Stimulated activated effector memory CD8-positive, alpha-beta T cell treated with anti-CD3 and anti-CD28 coated beads, Interleukin-12 subunit alpha, Interleukin-12 subunit beta, amount 100 ng/mL, for 72 hours (primary cell): ENCODE data around the gene PATL2.
"Not testable (repeated sequence)": the region's sequence is repeated elsewhere in the genome, so short reads cannot be mapped to it uniquely, and the experiment has no call there.

Experiments
- ATAC-seq: fragments of 150-1000 bp; cut with Tn5 transposase; 2 replicates; pipeline ENCODE4 v1.10.0; 2021
- DNase-seq, 2 donors: peaks; one replicate each; pipeline ENCODE4 v3.0.0; 2021 to 2022; ENCODE audit warnings: low spot score in 2 of 2
- H3K27ac Mint-ChIP-seq: one replicate; pipeline ENCODE4 v1.8.0; 2022; ENCODE audit warnings: mild to moderate bottlenecking, mixed read lengths
- H3K36me3 Mint-ChIP-seq: one replicate; pipeline ENCODE4 v1.8.0; 2022; ENCODE audit warnings: mild to moderate bottlenecking, mixed read lengths
- H3K4me1 Mint-ChIP-seq: one replicate; pipeline ENCODE4 v1.8.0; 2022; ENCODE audit warnings: mixed read lengths
- H3K4me3 Mint-ChIP-seq: one replicate; pipeline ENCODE4 v1.8.0; 2022; ENCODE audit warnings: mild to moderate bottlenecking, mixed read lengths
- H3K9me3 Mint-ChIP-seq: one replicate; pipeline ENCODE4 v1.8.0; 2022; ENCODE audit warnings: mixed read lengths

The PATL2 gene

DNA sequence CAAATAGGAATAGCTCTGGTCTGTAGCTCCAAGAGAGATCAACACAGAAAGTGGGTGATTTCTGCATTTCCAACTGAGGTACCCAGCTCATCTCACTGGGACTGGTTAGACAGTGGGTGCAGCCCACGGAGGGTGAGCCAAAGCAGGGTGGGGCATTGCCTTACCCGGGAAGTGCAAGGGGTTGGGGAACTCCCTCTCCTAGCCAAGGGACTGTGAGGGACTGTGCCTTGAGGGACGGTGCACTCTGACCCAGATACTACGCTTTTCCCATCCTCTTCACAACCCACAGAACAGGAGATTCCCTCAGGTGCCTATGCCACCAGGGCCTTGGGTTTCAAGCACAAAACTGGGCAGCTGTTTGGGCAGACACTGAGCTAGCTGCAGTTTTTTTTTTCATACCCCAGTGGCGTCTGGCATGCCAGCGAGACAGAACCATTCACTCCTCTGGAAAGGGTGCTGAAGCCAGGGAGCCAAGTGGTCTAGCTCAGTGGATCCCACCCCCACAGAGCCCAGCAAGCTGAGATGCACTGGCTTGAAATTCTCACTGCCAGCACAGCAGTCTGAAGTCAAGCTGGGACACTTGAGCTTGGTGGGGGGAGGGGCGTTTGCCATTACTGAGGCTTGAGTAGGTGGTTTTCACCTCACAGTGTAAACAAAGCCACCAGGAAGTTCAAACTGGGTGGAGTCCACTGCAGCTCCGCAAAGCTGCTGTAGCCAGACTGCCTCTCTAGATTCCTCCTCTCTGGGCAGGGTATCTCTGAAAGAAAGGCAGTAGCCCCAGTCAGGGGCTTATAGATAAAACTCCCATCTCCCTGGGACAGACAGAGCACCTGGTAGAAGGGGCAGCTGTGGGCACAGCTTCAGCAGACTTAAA lies 28.1 kb downstream of the PATL2 start:
- peak overlapping the region; percentile 69 for H3K27ac Mint-ChIP-seq
- ATAC-seq (peak; percentile 76), DNase-seq (peak; percentile 57 to 88)
- H3K36me3 Mint-ChIP-seq, result not testable (repeated sequence)
- H3K9me3 Mint-ChIP-seq, result peaks cover 12% of the 10 kb centered on the region
- H3K4me1 Mint-ChIP-seq, result peaks cover 74% of the 10 kb centered on the region
- H3K4me3 Mint-ChIP-seq, result peak overlapping the region; percentile 71

DNA sequence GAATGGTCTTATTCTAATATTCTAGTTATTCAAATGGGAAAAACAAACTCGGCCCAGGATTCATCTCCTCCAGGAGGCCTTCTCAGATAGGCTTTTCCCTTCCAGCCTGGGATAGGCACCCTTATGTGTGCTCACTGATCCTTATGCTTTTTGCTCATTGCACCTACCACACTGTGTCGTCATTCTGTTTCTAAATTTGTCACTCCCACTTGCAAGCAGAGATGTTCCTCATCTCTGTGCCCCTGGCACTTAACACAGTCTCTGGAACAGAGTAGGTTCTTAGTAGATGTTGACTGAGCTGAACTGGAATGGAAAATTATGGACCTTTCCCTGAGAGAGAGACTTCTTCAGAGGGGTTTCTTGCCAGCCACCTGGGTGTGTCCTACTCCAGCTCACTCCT lies 28.9 kb downstream of the PATL2 start:
- H3K27ac Mint-ChIP-seq, result peak overlapping the region; percentile 69
- peaks cover 72% of the 10 kb centered on the region for H3K4me1 Mint-ChIP-seq

DNA sequence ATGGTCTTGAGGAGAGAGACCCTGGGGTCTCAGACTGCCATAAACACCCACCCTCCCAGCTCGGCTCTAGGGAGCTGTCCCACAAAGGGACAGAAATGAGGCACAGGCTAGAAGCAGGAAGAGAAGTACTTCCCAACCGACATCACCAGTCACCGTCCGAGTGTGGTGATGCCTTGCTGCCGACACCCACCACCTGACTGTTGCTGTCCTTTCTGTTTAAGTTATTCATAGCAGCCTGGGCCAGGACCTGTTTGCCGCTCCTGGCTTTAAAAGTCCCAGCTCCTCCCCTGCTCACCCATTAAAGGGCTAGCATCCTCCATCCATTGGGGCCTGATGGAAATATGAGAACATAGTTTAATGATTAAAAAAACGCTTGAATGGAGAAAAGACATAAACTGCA lies 34.4 kb downstream of the PATL2 start:
- ATAC-seq (peak; percentile 89), DNase-seq (peak in 1 of 2 donors; percentile 68)
- Mint-ChIP-seq H3K27ac (peak overlapping the region; percentile 69), H3K4me3 (peak overlapping the region; percentile 73), H3K36me3 (no peaks in the 10 kb centered on the region), H3K4me1 (peaks cover 71% of the 10 kb centered on the region), H3K9me3 (no peaks in the 10 kb centered on the region)

More for the DNA sequence above, 28.9 kb downstream of the PATL2 start:
- ATAC-seq (peak; percentile 81), DNase-seq (no peak)
- H3K4me3 Mint-ChIP-seq, result peak overlapping the region; percentile 71
- H3K36me3 Mint-ChIP-seq, result no peaks in the 10 kb centered on the region
- peaks cover 10% of the 10 kb centered on the region for H3K9me3 Mint-ChIP-seq

DNA sequence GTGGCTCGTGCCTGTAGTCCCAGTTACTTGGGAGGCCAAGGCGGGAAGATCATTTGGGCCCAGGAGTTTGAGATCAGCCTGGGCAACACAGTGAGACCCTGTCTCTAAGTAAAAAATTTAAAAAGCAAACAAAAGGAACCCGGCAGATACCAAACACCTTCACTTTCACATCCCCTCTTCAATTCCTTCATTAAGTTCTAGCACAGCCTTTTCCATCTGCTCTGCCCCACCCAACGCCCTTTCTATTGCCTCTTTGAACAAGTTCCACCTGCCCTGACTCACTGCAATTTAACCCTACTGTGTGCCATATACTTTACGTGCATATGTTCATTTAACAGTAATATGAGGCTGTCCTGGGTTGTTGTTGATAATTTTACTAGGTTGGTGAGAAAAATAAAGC lies 35.2 kb downstream of the PATL2 start:
- ATAC-seq, result no peak
- H3K4me1 Mint-ChIP-seq, result peaks cover 72% of the 10 kb centered on the region
- peak overlapping the region; percentile 69 for H3K27ac Mint-ChIP-seq
- peak overlapping the region; percentile 73 for H3K4me3 Mint-ChIP-seq
- H3K9me3 Mint-ChIP-seq, result no peaks in the 10 kb centered on the region
- H3K36me3 Mint-ChIP-seq, result no peaks in the 10 kb centered on the region
- DNase-seq, result no peak

DNA sequence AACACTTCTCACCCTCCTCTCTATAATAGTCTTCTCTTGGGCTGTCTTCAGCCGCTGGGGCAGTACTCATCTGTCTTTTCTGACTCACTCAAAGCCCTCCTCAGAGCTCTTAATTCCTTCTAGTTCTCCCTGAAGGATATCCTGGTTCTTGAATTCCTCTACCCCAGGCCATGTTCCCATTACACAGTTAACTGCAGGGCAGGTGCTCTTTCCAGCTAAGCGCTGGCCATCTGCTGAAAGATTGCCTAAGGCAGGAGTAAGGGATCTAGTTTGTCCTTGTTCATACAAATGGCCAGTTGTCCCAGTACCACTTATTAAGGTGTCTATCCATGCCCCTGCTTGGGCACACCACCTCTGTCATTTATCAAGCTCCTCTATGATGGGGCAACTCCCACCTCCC lies 37.5 kb downstream of the PATL2 start:
- DNase-seq (no peak), ATAC-seq (no peak)
- Mint-ChIP-seq H3K4me1 (peaks cover 70% of the 10 kb centered on the region), H3K36me3 (peaks cover 10% of the 10 kb centered on the region), H3K4me3 (no peak overlapping the region), H3K27ac (peak overlapping the region; percentile 71), H3K9me3 (no peaks in the 10 kb centered on the region)

DNA sequence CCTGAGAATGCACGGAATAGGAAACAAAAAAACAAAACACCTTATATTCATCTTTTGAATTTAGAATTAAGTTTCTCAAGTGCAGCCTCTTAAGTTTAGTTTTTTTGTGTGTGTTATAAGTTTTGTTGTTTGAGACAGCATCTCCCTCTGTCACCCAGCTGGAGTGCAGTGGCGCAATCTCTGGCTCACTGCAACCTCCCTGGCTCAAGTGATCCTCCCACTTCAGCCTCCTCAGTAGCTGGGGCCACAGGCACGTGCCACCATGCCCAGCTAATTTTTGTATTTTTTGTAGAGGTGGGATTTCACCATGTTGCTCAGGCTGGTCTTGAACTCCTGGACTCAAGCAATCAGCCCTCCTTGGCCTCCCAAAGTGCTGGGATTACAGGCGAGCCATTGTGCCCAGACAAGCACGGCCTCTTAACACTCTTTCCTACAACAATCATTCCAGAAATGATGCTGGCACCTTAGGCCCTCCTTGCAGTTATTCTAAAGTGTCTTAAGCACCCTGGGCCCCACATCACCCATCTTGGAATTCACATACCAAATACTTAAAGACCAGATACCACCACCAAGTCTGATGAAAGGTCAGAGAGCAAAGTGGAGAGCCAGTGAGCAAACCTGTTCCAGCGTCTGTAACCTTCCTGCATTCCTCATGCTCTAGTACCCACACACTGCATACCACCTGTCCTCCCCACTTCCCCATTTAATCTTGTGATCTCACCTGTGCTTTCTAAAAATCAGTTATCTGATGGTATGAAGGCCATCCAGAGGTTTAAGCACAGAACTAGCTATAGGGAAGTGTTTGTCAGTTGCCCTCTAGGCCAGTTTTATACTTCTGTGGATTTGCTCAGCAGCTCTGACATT lies 40.8 kb downstream of the PATL2 start:
- DNase-seq (no peak), ATAC-seq (no peak)
- H3K4me1 Mint-ChIP-seq, result peaks cover 76% of the 10 kb centered on the region
- peak overlapping the region; percentile 88 for H3K27ac Mint-ChIP-seq
- no peak overlapping the region for H3K4me3 Mint-ChIP-seq
- H3K9me3 Mint-ChIP-seq, result no peaks in the 10 kb centered on the region
- H3K36me3 Mint-ChIP-seq, result peaks cover 10% of the 10 kb centered on the region

DNA sequence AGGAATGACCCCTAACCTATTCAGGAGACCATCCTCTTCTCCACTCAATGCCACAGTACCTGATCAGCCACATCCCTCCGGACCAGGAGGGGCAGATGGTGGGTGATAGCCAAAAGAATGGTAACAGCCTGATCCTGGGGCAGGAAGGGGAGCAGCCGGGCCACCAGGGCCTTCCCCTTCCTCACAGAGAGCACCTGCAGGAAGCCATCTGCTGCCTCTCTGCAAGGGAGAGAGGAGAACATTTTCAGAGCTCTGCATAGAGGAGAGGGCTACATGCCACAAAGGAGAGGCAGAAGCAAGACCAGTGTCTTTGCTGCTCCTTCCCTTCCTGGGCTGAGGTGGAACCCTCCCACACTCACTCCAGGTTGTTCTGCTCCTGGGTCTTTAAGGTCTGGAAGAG lies 42.2 kb downstream of the PATL2 start:
- Mint-ChIP-seq H3K27ac (peak overlapping the region; percentile 65), H3K36me3 (peaks cover 18% of the 10 kb centered on the region), H3K4me3 (no peak overlapping the region), H3K9me3 (no peaks in the 10 kb centered on the region), H3K4me1 (peaks cover 74% of the 10 kb centered on the region)
- ATAC-seq (no peak), DNase-seq (no peak)

DNA sequence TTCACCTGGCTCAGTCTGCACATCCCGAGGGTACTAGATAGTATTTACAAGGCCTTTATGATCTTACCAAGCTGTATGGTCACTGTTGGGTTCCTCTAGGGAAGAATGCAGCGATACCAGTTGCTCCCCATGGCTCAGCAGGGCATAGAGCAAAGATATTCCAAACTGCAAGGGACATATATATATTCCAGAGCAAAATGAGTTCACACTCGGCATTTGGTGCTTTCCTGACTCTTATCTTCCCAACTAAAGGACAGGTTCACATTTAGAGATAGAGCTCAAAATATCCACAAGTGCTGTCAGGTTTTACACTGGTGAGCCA lies 44.1 kb downstream of the PATL2 start:
- Mint-ChIP-seq H3K4me3 (peak overlapping the region; percentile 96), H3K36me3 (peaks cover 33% of the 10 kb centered on the region)
- ATAC-seq, result no peak

DNA sequence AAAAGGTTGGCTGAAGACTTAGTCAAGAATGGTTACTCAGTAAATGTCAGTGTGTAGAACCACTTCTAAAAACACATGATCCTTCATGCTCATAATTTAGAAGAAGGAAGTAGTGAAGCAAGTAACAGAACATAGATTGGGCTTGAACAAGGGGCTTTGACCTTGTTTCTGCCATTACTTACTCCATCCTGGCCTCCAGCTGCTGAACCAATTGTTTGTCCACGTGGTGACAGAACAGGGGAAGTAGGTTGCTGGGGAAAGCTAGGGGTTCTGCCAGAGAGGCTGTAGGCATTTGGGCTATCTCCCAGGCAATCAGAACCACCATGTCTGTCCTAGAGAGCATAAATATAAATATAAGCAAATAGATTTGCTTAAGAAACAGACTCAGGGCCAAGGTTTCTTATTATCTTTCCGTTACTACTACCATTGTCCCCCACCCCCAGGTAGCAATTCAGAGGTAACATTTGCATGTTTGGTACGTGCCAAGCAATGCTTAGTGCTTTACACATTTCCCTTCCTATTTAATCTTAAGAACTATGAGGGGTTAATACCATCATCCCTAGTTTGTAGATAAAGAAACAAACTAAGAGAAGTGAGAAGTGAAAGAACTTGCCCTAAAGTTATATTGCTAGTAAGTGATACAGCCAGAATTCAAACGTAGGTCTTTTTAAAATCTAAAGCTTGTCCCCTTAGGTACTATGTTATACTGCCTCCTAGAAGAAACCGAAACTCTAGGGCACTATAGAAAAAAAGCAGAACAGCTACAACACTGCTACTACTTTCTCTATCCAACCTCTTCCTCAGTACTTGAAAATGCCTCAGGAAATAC lies 44.7 kb downstream of the PATL2 start:
- H3K4me3 Mint-ChIP-seq, result peak overlapping the region; percentile 96
- peaks cover 33% of the 10 kb centered on the region for H3K36me3 Mint-ChIP-seq
- H3K27ac Mint-ChIP-seq, result peak overlapping the region; percentile 96
- no peaks in the 10 kb centered on the region for H3K9me3 Mint-ChIP-seq
- peaks cover 58% of the 10 kb centered on the region for H3K4me1 Mint-ChIP-seq
- no peak for ATAC-seq
- DNase-seq, result no peak

More for the DNA sequence above, 44.1 kb downstream of the PATL2 start:
- Mint-ChIP-seq H3K4me1 (peaks cover 64% of the 10 kb centered on the region), H3K27ac (peak overlapping the region; percentile 96), H3K9me3 (no peaks in the 10 kb centered on the region)
- DNase-seq, result no peak

DNA sequence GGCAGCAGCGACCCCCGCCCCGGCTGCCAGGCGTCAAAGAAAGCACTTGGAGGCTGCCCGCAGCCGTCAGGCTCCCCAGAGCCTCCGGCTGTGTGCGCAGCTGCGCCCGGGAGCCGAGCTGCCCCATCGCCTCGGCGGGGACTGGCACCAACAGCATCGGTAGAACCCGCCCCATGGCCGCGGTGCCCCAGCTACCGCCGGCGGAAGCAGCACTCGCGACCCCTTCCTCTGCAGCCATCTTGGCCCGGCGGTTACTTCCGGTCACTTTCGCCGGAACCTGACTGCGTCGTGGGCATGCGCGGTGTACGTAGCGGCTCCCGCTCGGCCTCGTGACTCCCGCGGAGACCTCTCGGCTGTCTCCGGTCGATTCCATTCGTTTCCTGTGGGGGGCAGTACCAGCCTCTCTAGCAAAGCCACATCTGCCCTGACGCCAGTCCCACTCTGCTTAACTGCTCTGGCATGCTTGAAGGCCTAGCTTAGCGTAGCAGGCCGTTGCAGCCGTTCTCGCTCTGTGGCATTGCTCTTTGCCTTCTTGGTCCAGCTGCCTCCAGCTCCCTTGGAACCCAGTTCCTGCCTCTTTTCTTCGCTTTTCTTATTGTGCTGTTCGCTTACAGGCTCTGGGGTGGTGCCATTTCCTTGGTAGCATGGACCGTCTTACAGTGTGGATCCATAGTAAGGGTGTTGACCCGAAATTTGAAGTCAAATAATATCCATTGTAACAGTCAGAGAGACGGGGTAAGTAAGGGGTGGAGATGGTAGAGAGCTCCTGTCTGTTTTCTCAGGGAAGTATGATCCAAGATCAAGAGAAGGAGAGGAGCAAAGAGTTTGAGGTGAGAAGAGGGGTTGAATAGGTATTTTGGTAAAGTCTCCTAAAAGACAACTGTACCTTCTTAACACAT lies 47.5 kb downstream of the PATL2 start, which contains the start of gene SPG11:
SPG11 (minus strand) TSS at position 253 of the 899 bp plus-strand sequence; CDS start at position 238, 15 bp downstream.
- Mint-ChIP-seq H3K4me1 (peaks cover 56% of the 10 kb centered on the region), H3K4me3 (peak within 1 kb of the TSS; percentile 96), H3K27ac (peak within 1 kb of the TSS; percentile 96), H3K9me3 (no peaks in the 10 kb centered on the region), H3K36me3 (peaks cover 46% of the 10 kb centered on the region)
- peak; percentile 94 to 98 for DNase-seq
- peak; percentile 92 for ATAC-seq

DNA sequence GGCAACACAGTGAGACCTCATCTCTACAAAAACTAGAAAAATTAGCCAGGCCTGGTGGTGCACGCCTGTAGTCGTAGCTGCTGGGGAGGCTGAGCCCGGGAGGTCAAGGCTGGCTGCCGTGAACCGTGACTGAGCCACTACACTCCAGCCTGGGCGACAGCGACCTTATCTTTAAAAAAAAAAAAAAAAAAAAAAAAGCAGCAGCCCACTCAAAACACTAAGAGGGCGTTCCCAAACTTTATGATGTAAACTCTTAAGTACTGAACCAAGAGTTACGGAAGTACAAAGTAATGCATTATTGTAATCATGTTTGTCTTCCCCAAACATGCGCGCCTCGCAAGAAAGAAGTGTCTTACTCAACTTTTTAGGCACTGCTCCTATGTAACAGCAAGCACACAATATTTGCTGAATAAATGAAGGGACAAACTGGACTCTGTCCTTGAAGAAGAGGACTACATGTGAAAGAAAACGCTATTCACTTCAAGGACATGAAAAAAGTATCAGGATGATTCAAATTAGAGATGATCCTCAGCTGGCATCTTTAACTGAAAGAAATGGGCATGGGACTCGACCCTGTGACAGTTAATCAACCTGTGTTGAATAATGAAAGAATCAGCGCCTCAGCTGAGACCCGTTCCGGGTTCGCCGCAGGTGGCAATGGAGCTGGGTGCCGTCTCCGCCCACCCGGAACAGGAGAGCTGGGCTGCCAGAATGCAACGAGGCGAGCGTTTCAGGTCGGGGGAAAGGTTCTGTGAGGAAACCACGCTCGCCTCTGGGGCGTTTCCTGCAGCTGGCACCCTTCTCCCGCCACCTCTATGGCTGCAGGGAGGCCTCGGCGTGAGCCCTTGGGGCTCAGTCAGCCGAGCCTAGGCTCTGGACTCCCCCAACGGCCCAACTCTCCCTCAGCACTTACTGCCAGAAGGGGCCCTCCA lies 48.4 kb downstream of the PATL2 start:
- Mint-ChIP-seq H3K9me3 (no peaks in the 10 kb centered on the region), H3K4me1 (peaks cover 49% of the 10 kb centered on the region), H3K36me3 (peaks cover 55% of the 10 kb centered on the region), H3K27ac (peak overlapping the region; percentile 96), H3K4me3 (peak overlapping the region; percentile 96)
- ATAC-seq, result peak; percentile 77
- peak; percentile 62 to 91 for DNase-seq

DNA sequence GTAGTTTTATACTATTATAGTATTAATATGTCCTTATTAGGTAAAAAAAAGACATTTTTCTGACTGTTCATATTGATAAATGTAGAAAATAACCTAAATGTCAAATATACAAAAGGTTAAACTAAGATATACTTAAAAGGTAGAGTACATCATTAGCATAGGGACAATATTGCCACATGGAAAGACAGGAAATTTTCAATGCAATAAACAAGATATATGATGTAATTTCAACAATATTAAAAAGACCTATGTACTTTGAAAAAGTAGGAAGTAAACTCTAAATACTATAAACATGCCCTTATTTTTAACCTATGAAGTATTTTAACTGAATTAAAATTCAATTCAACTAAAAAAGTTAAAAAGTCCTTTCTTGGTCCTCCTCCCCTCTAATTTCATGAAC lies 49.5 kb downstream of the PATL2 start:
- no peak for DNase-seq
- Mint-ChIP-seq H3K36me3 (peaks cover 67% of the 10 kb centered on the region), H3K27ac (peak overlapping the region; percentile 96), H3K4me1 (peaks cover 39% of the 10 kb centered on the region), H3K4me3 (peak overlapping the region; percentile 96), H3K9me3 (no peaks in the 10 kb centered on the region)
- ATAC-seq, result no peak

DNA sequence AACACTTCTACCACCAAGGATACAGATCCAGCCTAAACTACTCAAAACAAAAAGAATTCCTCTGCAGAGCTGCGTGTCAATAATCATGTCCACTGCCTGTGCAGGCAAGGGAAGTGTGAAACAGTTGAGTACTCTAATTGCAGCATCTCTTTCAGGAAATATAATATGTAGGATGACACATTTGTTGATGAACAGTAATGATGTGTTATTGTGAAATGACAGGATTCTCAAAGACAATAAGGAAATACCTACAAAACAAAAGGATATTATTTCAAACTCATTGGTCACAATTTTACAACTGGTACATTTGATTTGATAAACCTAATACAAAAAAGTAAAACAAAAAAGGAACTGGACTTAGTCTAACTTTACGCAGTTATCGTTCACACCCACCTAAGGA lies 52.1 kb downstream of the PATL2 start:
- ATAC-seq, result no peak
- Mint-ChIP-seq H3K36me3 (peaks cover 86% of the 10 kb centered on the region), H3K4me1 (peaks cover 31% of the 10 kb centered on the region), H3K4me3 (no peak overlapping the region), H3K27ac (no peak overlapping the region), H3K9me3 (no peaks in the 10 kb centered on the region)
- no peak for DNase-seq
